NCI-H2171 treated with DMSO at 0.1 percent for 48 hours (cell line): Measurements from ENCODE around the gene RBM26.
"Not testable (repeated sequence)": the region's sequence is repeated elsewhere in the genome, so short reads cannot be mapped to it uniquely, and the experiment has no call there.

Source experiments
- DNase-seq: peaks from one replicate; lab custom pipeline; 2025; lab: John Stamatoyannopoulos, UW

RBM26 gene

GRCh38 chr13:79279735-79280134 is 126.3 kb downstream of the RBM26 start:
- DNase-seq: not testable (repeated sequence)

- no peak for DNase-seq
These were observed 133.0 kb downstream of the RBM26 start for GRCh38 chr13:79273045-79273444.

- DNase-seq: no peak
These were observed 134.4 kb downstream of the RBM26 start for GRCh38 chr13:79271616-79272015.

GRCh38 chr13:79270859-79271258 is 135.2 kb downstream of the RBM26 start:
- DNase-seq: no peak
